ENCODE data around the gene ARHGAP15.

DNA sequence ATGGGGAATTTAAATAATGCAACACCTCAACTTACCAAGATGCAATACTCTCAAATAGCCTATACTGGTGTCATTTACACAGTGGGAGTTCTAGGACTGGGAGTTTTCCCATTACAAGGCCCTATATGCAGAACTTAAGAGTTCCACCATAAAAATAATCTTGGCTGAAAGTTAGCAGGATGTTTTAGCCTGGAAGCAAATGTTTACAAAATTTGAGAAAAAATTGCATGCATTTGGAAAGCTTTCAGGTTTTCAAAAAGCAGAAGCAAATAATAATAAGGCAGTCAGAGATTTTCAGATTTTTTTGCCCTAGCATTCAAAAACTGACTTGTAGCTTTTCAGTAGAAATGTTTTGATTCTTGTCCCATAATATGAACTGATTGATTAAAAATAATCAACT, 397.3 kb downstream of the ARHGAP15 start:
- TF ChIP-seq, protein P1, sequence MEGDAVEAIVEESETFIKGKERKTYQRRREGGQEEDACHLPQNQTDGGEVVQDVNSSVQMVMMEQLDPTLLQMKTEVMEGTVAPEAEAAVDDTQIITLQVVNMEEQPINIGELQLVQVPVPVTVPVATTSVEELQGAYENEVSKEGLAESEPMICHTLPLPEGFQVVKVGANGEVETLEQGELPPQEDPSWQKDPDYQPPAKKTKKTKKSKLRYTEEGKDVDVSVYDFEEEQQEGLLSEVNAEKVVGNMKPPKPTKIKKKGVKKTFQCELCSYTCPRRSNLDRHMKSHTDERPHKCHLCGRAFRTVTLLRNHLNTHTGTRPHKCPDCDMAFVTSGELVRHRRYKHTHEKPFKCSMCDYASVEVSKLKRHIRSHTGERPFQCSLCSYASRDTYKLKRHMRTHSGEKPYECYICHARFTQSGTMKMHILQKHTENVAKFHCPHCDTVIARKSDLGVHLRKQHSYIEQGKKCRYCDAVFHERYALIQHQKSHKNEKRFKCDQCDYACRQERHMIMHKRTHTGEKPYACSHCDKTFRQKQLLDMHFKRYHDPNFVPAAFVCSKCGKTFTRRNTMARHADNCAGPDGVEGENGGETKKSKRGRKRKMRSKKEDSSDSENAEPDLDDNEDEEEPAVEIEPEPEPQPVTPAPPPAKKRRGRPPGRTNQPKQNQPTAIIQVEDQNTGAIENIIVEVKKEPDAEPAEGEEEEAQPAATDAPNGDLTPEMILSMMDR (IDR thresholded peaks at IDR 0.05 in 2 of 3, conservative IDR thresholded peaks at IDR 0.05 in 1 of 3; ENCODE audit: borderline replicate concordance in 1 of 3, insufficient read depth in 1 of 3, low read depth in 2 of 3, low read length in 2 of 3), result no peak
- TF ChIP-seq POLR2A (IDR thresholded peaks at IDR 0.05; ENCODE audit: borderline replicate concordance, extremely low read depth, insufficient read depth, insufficient read length) (no peak), ZNF274 (IDR thresholded peaks at IDR 0.05; ENCODE audit: low read depth, low read length) (no peak), SIN3A (IDR thresholded peaks at IDR 0.05; ENCODE audit: low read depth) (no peak), ELF1 (IDR thresholded peaks at IDR 0.05; ENCODE audit: borderline replicate concordance, low read depth) (no peak), EZH2 (IDR thresholded peaks at IDR 0.05) (no peak), JUND (IDR thresholded peaks at IDR 0.05) (no peak)
- TF ChIP-seq, protein P2, sequence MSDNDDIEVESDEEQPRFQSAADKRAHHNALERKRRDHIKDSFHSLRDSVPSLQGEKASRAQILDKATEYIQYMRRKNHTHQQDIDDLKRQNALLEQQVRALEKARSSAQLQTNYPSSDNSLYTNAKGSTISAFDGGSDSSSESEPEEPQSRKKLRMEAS (IDR thresholded peaks at IDR 0.05), result no peak
- TF ChIP-seq, protein P3, sequence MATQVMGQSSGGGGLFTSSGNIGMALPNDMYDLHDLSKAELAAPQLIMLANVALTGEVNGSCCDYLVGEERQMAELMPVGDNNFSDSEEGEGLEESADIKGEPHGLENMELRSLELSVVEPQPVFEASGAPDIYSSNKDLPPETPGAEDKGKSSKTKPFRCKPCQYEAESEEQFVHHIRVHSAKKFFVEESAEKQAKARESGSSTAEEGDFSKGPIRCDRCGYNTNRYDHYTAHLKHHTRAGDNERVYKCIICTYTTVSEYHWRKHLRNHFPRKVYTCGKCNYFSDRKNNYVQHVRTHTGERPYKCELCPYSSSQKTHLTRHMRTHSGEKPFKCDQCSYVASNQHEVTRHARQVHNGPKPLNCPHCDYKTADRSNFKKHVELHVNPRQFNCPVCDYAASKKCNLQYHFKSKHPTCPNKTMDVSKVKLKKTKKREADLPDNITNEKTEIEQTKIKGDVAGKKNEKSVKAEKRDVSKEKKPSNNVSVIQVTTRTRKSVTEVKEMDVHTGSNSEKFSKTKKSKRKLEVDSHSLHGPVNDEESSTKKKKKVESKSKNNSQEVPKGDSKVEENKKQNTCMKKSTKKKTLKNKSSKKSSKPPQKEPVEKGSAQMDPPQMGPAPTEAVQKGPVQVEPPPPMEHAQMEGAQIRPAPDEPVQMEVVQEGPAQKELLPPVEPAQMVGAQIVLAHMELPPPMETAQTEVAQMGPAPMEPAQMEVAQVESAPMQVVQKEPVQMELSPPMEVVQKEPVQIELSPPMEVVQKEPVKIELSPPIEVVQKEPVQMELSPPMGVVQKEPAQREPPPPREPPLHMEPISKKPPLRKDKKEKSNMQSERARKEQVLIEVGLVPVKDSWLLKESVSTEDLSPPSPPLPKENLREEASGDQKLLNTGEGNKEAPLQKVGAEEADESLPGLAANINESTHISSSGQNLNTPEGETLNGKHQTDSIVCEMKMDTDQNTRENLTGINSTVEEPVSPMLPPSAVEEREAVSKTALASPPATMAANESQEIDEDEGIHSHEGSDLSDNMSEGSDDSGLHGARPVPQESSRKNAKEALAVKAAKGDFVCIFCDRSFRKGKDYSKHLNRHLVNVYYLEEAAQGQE (IDR thresholded peaks at IDR 0.05; ENCODE audit: low read depth), result no peak
